Activated CD8-positive, alpha-beta memory T cell treated with anti-CD3 and anti-CD28 coated beads, Interleukin-2, amount 10 ng/mL, durations not matched to agents 7 days and 5 days (primary cell): Measurements from ENCODE around the gene ICA1L. TPM values are rescaled to one million over a fixed set of nuclear protein-coding genes. Genes with fewer than 3 reads are reported as not detected.

Experiments used
- ATAC-seq: fragments of 150-1000 bp; cut with Tn5 transposase; one replicate; pipeline ENCODE4 v1.10.0; 2021; ENCODE audit warnings: moderate library complexity
- CTCF ChIA-PET: fragments of 350-600 bp; sonication (Branson Sonifier 250); formaldehyde crosslinking; loops from one replicate; lab custom pipeline; 2021; ENCODE audit warnings: antibody characterized with exemption; lab: Charles Lee
- DNase-seq: peaks from one replicate; pipeline ENCODE4 v3.0.0-alpha.2; 2020
- H3K27ac Mint-ChIP-seq: one replicate; pipeline ENCODE4 v1.8.0; 2021; ENCODE audit warnings: mild to moderate bottlenecking, mixed read lengths
- H3K27me3 Mint-ChIP-seq: one replicate; pipeline ENCODE4 v1.8.0; 2021; ENCODE audit warnings: mixed read lengths
- H3K36me3 Mint-ChIP-seq: one replicate; pipeline ENCODE4 v1.8.0; 2021; ENCODE audit warnings: mild to moderate bottlenecking, mixed read lengths
- H3K4me1 Mint-ChIP-seq: one replicate; pipeline ENCODE4 v1.8.0; 2021; ENCODE audit warnings: mixed read lengths
- H3K4me3 Mint-ChIP-seq: one replicate; pipeline ENCODE4 v1.8.0; 2021; ENCODE audit warnings: mild to moderate bottlenecking, moderate library complexity, mixed read lengths
- H3K9me3 Mint-ChIP-seq: one replicate; pipeline ENCODE4 v1.8.0; 2022; ENCODE audit warnings: low read depth, mixed read lengths
- total RNA-seq, 2 experiments: library from RNA; stranded (reverse); gene quantifications; one replicate each; pipeline ENCODE4 v1.2.3, GENCODE V29; 2021

The ICA1L gene
- total RNA-seq, 2 experiments from 2014 or later, result 3.8 to 5.1 TPM

GRCh38 chr2:202764991-202765390, 106.6 kb downstream of the ICA1L start:
- Mint-ChIP-seq H3K36me3 (peaks cover 4% of the 10 kb centered on the region), H3K4me3 (no peak overlapping the region), H3K27ac (no peak overlapping the region), H3K4me1 (peaks cover 4% of the 10 kb centered on the region), H3K9me3 (no peaks in the 10 kb centered on the region), H3K27me3 (no peaks in the 10 kb centered on the region)
- DNase-seq (no peak), ATAC-seq (no peak)
- CTCF ChIA-PET, result interaction anchor here (0.6 kb wide), 1 partner anchor 334 kb away, joined by 3 read pairs; no protein-coding TSS in a partner anchor

- Mint-ChIP-seq H3K36me3 (peaks cover 4% of the 10 kb centered on the region), H3K27ac (no peak overlapping the region)
- CTCF ChIA-PET, result no interaction called here
Measured at GRCh38 chr2:202763916-202764315, 107.7 kb downstream of the ICA1L start.

GRCh38 chr2:202762556-202762955, 109.0 kb downstream of the ICA1L start:
- Mint-ChIP-seq H3K27me3 (no peaks in the 10 kb centered on the region), H3K4me3 (no peak overlapping the region), H3K9me3 (no peaks in the 10 kb centered on the region), H3K36me3 (peaks cover 4% of the 10 kb centered on the region), H3K27ac (no peak overlapping the region), H3K4me1 (peaks cover 4% of the 10 kb centered on the region)
- ATAC-seq (no peak), DNase-seq (no peak)
- CTCF ChIA-PET, result no interaction called here

More at GRCh38 chr2:202763916-202764315, 107.7 kb downstream of the ICA1L start:
- DNase-seq (no peak), ATAC-seq (no peak)
- Mint-ChIP-seq H3K4me1 (peaks cover 4% of the 10 kb centered on the region), H3K4me3 (no peak overlapping the region), H3K9me3 (no peaks in the 10 kb centered on the region), H3K27me3 (no peaks in the 10 kb centered on the region)

- Mint-ChIP-seq H3K4me3 (no peak overlapping the region), H3K27me3 (no peaks in the 10 kb centered on the region), H3K9me3 (no peaks in the 10 kb centered on the region), H3K36me3 (peaks cover 4% of the 10 kb centered on the region), H3K27ac (no peak overlapping the region), H3K4me1 (peaks cover 4% of the 10 kb centered on the region)
- CTCF ChIA-PET, result no interaction called here
- ATAC-seq (no peak), DNase-seq (no peak)
Measured at GRCh38 chr2:202760848-202761247, 110.7 kb downstream of the ICA1L start.

GRCh38 chr2:202758604-202759003, 113.0 kb downstream of the ICA1L start:
- Mint-ChIP-seq H3K36me3 (peaks cover 1% of the 10 kb centered on the region), H3K4me3 (no peak overlapping the region), H3K27me3 (no peaks in the 10 kb centered on the region), H3K9me3 (no peaks in the 10 kb centered on the region), H3K27ac (no peak overlapping the region), H3K4me1 (peaks cover 4% of the 10 kb centered on the region)
- CTCF ChIA-PET, result no interaction called here
- ATAC-seq, result no peak
- DNase-seq, result no peak

GRCh38 chr2:202758128-202758527, 113.4 kb downstream of the ICA1L start:
- ATAC-seq, result no peak
- peaks cover 4% of the 10 kb centered on the region for H3K4me1 Mint-ChIP-seq
- H3K27me3 Mint-ChIP-seq, result no peaks in the 10 kb centered on the region
- no peak overlapping the region for H3K4me3 Mint-ChIP-seq
- no peaks in the 10 kb centered on the region for H3K9me3 Mint-ChIP-seq
- CTCF ChIA-PET, result no interaction called here
- H3K36me3 Mint-ChIP-seq, result peaks cover 3% of the 10 kb centered on the region
- DNase-seq, result no peak
- H3K27ac Mint-ChIP-seq, result no peak overlapping the region

GRCh38 chr2:202757339-202757738, 114.2 kb downstream of the ICA1L start:
- DNase-seq (no peak), ATAC-seq (no peak)
- no peak overlapping the region for H3K4me3 Mint-ChIP-seq
- H3K27ac Mint-ChIP-seq, result no peak overlapping the region
- no peaks in the 10 kb centered on the region for H3K9me3 Mint-ChIP-seq
- CTCF ChIA-PET, result no interaction called here
- peaks cover 3% of the 10 kb centered on the region for H3K36me3 Mint-ChIP-seq
- H3K27me3 Mint-ChIP-seq, result no peaks in the 10 kb centered on the region
- no peaks in the 10 kb centered on the region for H3K4me1 Mint-ChIP-seq

- H3K4me3 Mint-ChIP-seq, result no peak overlapping the region
Measured at GRCh38 chr2:202756598-202756997, 115.0 kb downstream of the ICA1L start.

GRCh38 chr2:202754936-202755335, 116.6 kb downstream of the ICA1L start:
- ATAC-seq, result no peak
- Mint-ChIP-seq H3K9me3 (peaks cover 2% of the 10 kb centered on the region), H3K27me3 (no peaks in the 10 kb centered on the region), H3K27ac (no peak overlapping the region), H3K4me3 (no peak overlapping the region), H3K36me3 (peaks cover 2% of the 10 kb centered on the region), H3K4me1 (no peaks in the 10 kb centered on the region)
- no peak for DNase-seq
- CTCF ChIA-PET, result no interaction called here

More at GRCh38 chr2:202756598-202756997, 115.0 kb downstream of the ICA1L start:
- Mint-ChIP-seq H3K9me3 (no peaks in the 10 kb centered on the region), H3K27ac (no peak overlapping the region), H3K4me1 (no peaks in the 10 kb centered on the region), H3K36me3 (peaks cover 3% of the 10 kb centered on the region), H3K27me3 (no peaks in the 10 kb centered on the region)
- DNase-seq (no peak), ATAC-seq (no peak)
- CTCF ChIA-PET, result no interaction called here

- Mint-ChIP-seq H3K4me1 (no peaks in the 10 kb centered on the region), H3K9me3 (peaks cover 3% of the 10 kb centered on the region), H3K27ac (no peak overlapping the region), H3K4me3 (no peak overlapping the region), H3K36me3 (peaks cover 2% of the 10 kb centered on the region), H3K27me3 (no peaks in the 10 kb centered on the region)
- ATAC-seq, result no peak
- CTCF ChIA-PET, result no interaction called here
- no peak for DNase-seq
Measured at GRCh38 chr2:202752071-202752470, 119.5 kb downstream of the ICA1L start.

GRCh38 chr2:202750763-202751427, 120.7 kb downstream of the ICA1L start:
- Mint-ChIP-seq H3K27ac (no peak overlapping the region), H3K4me3 (no peak overlapping the region)

GRCh38 chr2:202749477-202749876, 122.1 kb downstream of the ICA1L start:
- DNase-seq (no peak), ATAC-seq (no peak)
- Mint-ChIP-seq H3K36me3 (peaks cover 8% of the 10 kb centered on the region), H3K27me3 (no peaks in the 10 kb centered on the region), H3K27ac (no peak overlapping the region), H3K4me1 (no peaks in the 10 kb centered on the region), H3K4me3 (no peak overlapping the region), H3K9me3 (peaks cover 13% of the 10 kb centered on the region)
- CTCF ChIA-PET, result no interaction called here

More at GRCh38 chr2:202750763-202751427, 120.7 kb downstream of the ICA1L start:
- H3K4me1 Mint-ChIP-seq, result no peaks in the 10 kb centered on the region
- H3K9me3 Mint-ChIP-seq, result peaks cover 9% of the 10 kb centered on the region
- H3K27me3 Mint-ChIP-seq, result no peaks in the 10 kb centered on the region
- no peak for ATAC-seq
- H3K36me3 Mint-ChIP-seq, result peaks cover 2% of the 10 kb centered on the region
- DNase-seq, result no peak
- CTCF ChIA-PET, result interaction anchor here (0.7 kb wide), 1 partner anchor 593 kb away, joined by 3 read pairs; no protein-coding TSS in a partner anchor

- Mint-ChIP-seq H3K27me3 (no peaks in the 10 kb centered on the region), H3K9me3 (peaks cover 24% of the 10 kb centered on the region), H3K27ac (no peak overlapping the region), H3K4me3 (no peak overlapping the region), H3K36me3 (peaks cover 25% of the 10 kb centered on the region), H3K4me1 (no peaks in the 10 kb centered on the region)
- no peak for DNase-seq
- CTCF ChIA-PET, result no interaction called here
- ATAC-seq, result no peak
Measured at GRCh38 chr2:202743613-202744012, 128.0 kb downstream of the ICA1L start.

- CTCF ChIA-PET, result no interaction called here
- no peak for DNase-seq
- no peak overlapping the region for H3K27ac Mint-ChIP-seq
- no peak overlapping the region for H3K4me3 Mint-ChIP-seq
- H3K36me3 Mint-ChIP-seq, result peaks cover 18% of the 10 kb centered on the region
- no peaks in the 10 kb centered on the region for H3K4me1 Mint-ChIP-seq
- no peak for ATAC-seq
- no peaks in the 10 kb centered on the region for H3K27me3 Mint-ChIP-seq
- peaks cover 3% of the 10 kb centered on the region for H3K9me3 Mint-ChIP-seq
Measured at GRCh38 chr2:202736826-202737225, 134.7 kb downstream of the ICA1L start.
